AG04449 (cell line): ENCODE results near the gene PTPN11.

Experiments
- CTCF ChIA-PET: fragments of 350-600 bp; formaldehyde crosslinking; extraction: SDS; loops from one replicate; lab custom pipeline; 2021; ENCODE audit warnings: antibody characterized with exemption; lab: Yijun Ruan, JAX
- POLR2A ChIA-PET: fragments of 400-600, 350-600 bp; formaldehyde crosslinking; extraction: SDS; loops from one replicate; lab custom pipeline; 2020; ENCODE audit warnings: antibody characterized with exemption, inconsistent platforms; lab: Yijun Ruan, JAX
- DNase-seq: peaks from one replicate; pipeline ENCODE4 v3.0.0-alpha.2; 2010; ENCODE audit warnings: low read depth, low spot score
- H3K4me3 ChIP-seq: 2 replicates; pipeline ENCODE4 v1.5.1; 2011; ENCODE audit warnings: low read depth, mild to moderate bottlenecking, control low read depth, low read length
- CTCF ChIP-seq: IDR thresholded peaks from one replicate; pipeline ENCODE4 v1.5.1; 2011; ENCODE audit warnings: mild to moderate bottlenecking, moderate library complexity, low read length, control low read depth, inconsistent platforms; ENCODE audit not compliant: insufficient read depth; ENCODE audit errors: missing control alignments

PTPN11 gene

DNA sequence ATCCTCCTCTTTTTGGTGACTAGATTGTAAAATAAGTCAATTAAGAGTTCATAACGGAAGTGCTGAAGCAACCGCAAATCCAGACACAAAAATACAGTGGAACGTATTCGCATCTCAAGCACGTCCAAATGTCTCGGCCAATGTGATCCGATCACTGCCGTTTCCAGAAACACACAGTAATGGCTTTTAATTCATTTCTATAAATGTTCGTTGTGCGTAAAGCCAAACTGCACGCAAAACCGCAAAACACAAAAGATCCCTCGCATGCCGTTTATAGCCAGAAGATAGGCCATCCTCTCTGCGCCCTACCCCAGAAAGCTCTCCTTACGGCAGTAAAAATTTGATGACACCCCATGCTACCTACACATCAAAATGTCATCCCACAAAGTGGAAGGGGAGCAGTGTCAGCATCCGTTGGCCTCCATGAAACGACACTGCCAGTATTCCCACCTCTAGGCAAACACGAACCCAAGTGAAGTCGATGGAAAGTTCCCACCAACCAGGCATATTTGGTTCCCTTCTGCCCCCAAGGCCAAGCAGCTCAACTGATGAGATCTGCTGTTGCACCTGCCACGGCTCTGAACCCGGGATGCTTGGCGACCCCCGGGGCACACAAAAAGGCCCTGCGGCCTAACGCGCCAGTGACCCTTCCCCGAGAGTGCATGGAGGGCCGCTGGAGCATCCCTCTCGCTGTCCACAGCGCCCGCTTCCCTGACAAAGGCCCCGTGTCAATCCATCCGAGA, 37.9 kb upstream of the PTPN11 start:
- no peak for DNase-seq
- TF ChIP-seq CTCF, result no peak

GRCh38 chr12:112381406-112381882, 37.3 kb upstream of the PTPN11 start:
- no peak for DNase-seq
- POLR2A ChIA-PET, result no interaction called here
- no peak for TF ChIP-seq CTCF
- peak overlapping the region; percentile 72 for H3K4me3 ChIP-seq
- CTCF ChIA-PET, result interaction anchor here (1.0 to 1.2 kb wide), 2 partner anchors 13 to 145 kb away, joined by 3 read pairs; no protein-coding TSS in a partner anchor

More for the DNA sequence above, 37.9 kb upstream of the PTPN11 start:
- H3K4me3 ChIP-seq, result peak overlapping the region; percentile 72
- ChIA-PET CTCF (interaction anchor here (1.0 to 1.5 kb wide), 3 partner anchors 10 to 145 kb away, joined by 3 read pairs; no protein-coding TSS in a partner anchor), POLR2A (no interaction called here)

DNA sequence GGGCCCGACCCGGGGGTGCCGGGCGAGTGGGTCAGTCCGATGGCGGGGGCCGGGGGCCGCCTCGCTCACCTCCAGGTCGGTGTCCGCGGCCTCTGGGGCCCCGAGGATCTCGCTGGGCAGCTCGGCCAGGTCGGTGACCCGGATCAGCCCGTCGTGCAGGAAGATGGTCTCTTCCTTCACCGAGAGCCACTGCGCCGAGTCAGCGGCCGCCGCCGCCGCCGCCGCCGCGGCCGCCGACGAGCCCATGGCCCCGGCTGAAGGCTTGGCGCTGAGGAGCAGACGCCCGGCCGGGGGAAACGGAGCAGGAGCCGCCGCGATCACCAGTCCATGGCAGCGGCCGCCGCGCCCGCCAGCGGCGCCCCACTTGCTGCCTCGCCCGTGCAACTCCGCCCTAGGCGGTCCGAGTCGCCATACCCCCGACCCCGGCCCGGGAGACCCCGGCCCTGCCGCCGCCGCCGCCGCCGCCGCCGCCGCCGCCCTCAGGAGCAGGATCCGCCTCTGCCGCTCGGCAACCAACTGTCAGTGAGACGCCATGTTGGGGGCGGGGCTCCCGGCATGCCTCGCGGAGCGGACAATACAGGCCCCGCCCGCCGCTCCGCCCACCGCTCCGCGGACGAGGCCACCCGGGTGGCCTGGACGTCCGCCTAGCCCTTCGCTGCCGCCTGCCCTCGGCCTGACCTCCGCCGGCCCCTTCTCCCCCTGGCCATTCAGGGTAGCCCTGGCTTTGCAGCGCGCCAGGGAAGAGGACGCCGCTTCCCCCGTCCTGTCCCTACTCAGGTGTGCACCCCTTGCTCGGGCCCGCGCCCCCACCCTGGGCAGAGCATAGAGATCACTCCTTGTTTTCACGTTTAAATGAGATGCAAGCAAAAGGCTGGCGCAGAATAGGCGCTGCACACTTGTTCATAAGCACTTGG, 36.6 kb upstream of the PTPN11 start, which contains the start of gene HECTD4:
Gene HECTD4 (minus strand): TSS at position 549 of the 914 bp plus-strand sequence. CDS start 303 bp downstream, at position 246.
- ChIA-PET POLR2A (no interaction called here), CTCF (interaction anchor here (1.2 to 7.6 kb wide), 2 partner anchors 146 to 186 kb away, joined by 3 to 207 read pairs; no protein-coding TSS in a partner anchor)
- TF ChIP-seq CTCF, result no peak
- H3K4me3 ChIP-seq, result peak within 1 kb of the TSS; percentile 72
- DNase-seq, result no peak

GRCh38 chr12:112382866-112383265, 35.9 kb upstream of the PTPN11 start:
- no peak for DNase-seq
- ChIA-PET POLR2A (no interaction called here), CTCF (interaction anchor here (7.6 kb wide), 1 partner anchor 187 kb away, joined by 207 read pairs; no protein-coding TSS in a partner anchor)
- H3K4me3 ChIP-seq, result peak overlapping the region; percentile 72; the same call in 1 of the 2 replicates
- no peak for TF ChIP-seq CTCF

DNA sequence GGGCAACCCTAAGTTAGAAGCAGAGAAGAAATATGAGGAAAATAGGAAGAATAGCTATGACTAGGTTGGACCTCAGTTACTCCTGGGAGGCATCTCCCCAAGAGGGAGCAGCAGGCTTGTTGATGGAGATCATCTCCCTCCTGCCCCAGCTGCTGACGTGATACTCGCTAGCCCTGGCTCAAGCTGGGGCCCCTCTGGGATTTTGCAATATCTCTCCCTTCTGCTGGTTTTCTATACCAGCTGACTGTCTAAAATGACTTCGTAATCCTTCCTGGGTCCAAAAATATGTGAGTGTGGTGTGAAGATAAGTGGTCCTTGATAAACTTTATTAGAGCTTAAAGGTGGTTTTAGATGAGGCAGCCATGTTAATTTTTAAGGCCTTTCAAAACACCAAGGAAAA, 32.0 kb upstream of the PTPN11 start:
- no peak overlapping the region for H3K4me3 ChIP-seq
- peak; percentile 37 for DNase-seq
- POLR2A ChIA-PET, result interaction anchor here (0.7 to 1.3 kb wide), 2 partner anchors 18 to 189 kb away, joined by 5 to 6 read pairs; no protein-coding TSS in a partner anchor

More for the DNA sequence above, 32.0 kb upstream of the PTPN11 start:
- CTCF ChIA-PET, result interaction anchor here (0.6 to 7.6 kb wide), 45 partner anchors 8 to 560 kb away, joined by 3 to 207 read pairs (median 4); no protein-coding TSS in a partner anchor
- no peak for TF ChIP-seq CTCF
